Panc1 (cell line): ENCODE results near the gene ZCCHC14.

Experiments
- POLR2AphosphoS5 ChIP-seq: IDR thresholded peaks from 2 replicates; pipeline ENCODE4 v1.6.1; 2012; ENCODE audit warnings: mild to moderate bottlenecking, low read depth, low read length, moderate library complexity
- REST ChIP-seq, 2 experiments: IDR thresholded peaks; 2 replicates each; pipeline ENCODE4 v1.6.1; 2011 to 2012; ENCODE audit warnings: low read depth in 2 of 2, control low read depth in 1 of 2, low read length in 1 of 2, mild to moderate bottlenecking in 1 of 2, moderate library complexity in 1 of 2; ENCODE audit not compliant: insufficient read depth in 1 of 2
- SIN3A ChIP-seq: IDR thresholded peaks from 2 replicates; pipeline ENCODE4 v1.6.1; 2012; ENCODE audit warnings: low read depth, mild to moderate bottlenecking, low read length, moderate library complexity, borderline replicate concordance; ENCODE audit not compliant: insufficient read depth
- TF ChIP-seq, protein P1 (sequence below): fragments of 450-650 bp; IDR thresholded peaks from 2 replicates; pipeline ENCODE4 v1.5.1; 2017; ENCODE audit warnings: mild to moderate bottlenecking

DNA sequence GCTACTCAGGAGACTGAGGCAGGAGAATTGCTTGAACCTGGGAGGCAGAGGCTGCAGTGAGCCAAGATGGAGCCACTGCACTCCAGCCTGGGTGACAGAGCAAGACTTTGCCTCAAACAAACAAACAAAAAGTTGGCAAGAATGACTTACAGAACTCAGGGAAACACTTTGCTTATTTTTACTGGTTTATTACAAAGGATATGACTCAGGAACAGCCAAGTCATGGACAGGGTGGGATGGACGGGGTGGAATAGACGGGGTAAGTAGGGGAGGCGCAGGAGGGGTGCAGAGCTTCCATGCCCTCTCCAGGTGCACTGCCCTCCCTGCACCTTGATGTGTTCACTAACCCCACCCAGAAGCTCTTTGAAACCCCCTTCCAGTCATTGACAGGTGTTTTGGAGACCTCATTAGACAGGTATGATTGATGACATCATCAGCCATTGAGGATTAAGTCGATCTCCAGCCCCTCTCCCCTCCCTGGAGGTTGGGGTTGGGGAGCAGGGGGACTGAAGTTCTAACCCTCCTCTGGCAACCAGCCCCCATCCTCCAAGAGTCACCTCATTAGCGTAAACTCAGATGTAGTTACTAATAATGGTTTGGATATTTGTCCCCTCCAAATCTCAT is 41.3 kb upstream of the ZCCHC14 start:
- TF ChIP-seq, protein P1, sequence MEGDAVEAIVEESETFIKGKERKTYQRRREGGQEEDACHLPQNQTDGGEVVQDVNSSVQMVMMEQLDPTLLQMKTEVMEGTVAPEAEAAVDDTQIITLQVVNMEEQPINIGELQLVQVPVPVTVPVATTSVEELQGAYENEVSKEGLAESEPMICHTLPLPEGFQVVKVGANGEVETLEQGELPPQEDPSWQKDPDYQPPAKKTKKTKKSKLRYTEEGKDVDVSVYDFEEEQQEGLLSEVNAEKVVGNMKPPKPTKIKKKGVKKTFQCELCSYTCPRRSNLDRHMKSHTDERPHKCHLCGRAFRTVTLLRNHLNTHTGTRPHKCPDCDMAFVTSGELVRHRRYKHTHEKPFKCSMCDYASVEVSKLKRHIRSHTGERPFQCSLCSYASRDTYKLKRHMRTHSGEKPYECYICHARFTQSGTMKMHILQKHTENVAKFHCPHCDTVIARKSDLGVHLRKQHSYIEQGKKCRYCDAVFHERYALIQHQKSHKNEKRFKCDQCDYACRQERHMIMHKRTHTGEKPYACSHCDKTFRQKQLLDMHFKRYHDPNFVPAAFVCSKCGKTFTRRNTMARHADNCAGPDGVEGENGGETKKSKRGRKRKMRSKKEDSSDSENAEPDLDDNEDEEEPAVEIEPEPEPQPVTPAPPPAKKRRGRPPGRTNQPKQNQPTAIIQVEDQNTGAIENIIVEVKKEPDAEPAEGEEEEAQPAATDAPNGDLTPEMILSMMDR, result no peak
- TF ChIP-seq REST (IDR thresholded peaks at IDR 0.05; ENCODE audit: insufficient read depth in 1 of 2, low read depth in 2 of 2, low read length in 1 of 2) (no peak), SIN3A (no peak), POLR2AphosphoS5 (no peak)
